HEK293 (cell line): Measurements from ENCODE around the gene COQ8B.
A peak's percentile ranks its signal among the peaks of the same experiment; 100 is the strongest.

Source experiments
- AEBP2 ChIP-seq: fragments of 450-650 bp; formaldehyde crosslinking; IDR thresholded peaks from 2 replicates; pipeline ENCODE4 v1.5.1; 2016; ENCODE audit warnings: missing biosample characterization, missing genetic modification characterization, borderline replicate concordance
- SP7 ChIP-seq: fragments of 450-650 bp; formaldehyde crosslinking; IDR thresholded peaks from 2 replicates; pipeline ENCODE4 v1.5.1; 2016; ENCODE audit warnings: missing biosample characterization, missing genetic modification characterization
- YY2 ChIP-seq: fragments of 450-650 bp; formaldehyde crosslinking; IDR thresholded peaks from 2 replicates; pipeline ENCODE4 v1.5.1; 2016; ENCODE audit warnings: missing biosample characterization, missing genetic modification characterization
- ZBTB20 ChIP-seq: fragments of 450-650 bp; formaldehyde crosslinking; IDR thresholded peaks from 2 replicates; pipeline ENCODE4 v1.5.1; 2016; ENCODE audit warnings: missing biosample characterization, missing genetic modification characterization
- ZNF155 ChIP-seq: fragments of 450-650 bp; formaldehyde crosslinking; IDR thresholded peaks from 2 replicates; pipeline ENCODE4 v1.5.1; 2016; ENCODE audit warnings: missing biosample characterization, missing genetic modification characterization
- ZNF248 ChIP-seq: fragments of 450-650 bp; formaldehyde crosslinking; IDR thresholded peaks from 2 replicates; pipeline ENCODE4 v1.5.1; 2017; ENCODE audit warnings: missing biosample characterization, missing genetic modification characterization
- ZNF302 ChIP-seq: fragments of 450-650 bp; formaldehyde crosslinking; IDR thresholded peaks from 2 replicates; pipeline ENCODE4 v1.5.1; 2016; ENCODE audit warnings: missing biosample characterization, missing genetic modification characterization, low read depth
- ZNF561 ChIP-seq: fragments of 450-650 bp; IDR thresholded peaks from 2 replicates; pipeline ENCODE4 v1.5.1; 2018; ENCODE audit warnings: missing biosample characterization, missing genetic modification characterization, borderline replicate concordance
- ZNF707 ChIP-seq: fragments of 450-650 bp; formaldehyde crosslinking; IDR thresholded peaks from 2 replicates; pipeline ENCODE4 v1.5.1; 2016; ENCODE audit warnings: missing biosample characterization, missing genetic modification characterization
- ZNF830 ChIP-seq: fragments of 450-650 bp; IDR thresholded peaks from 2 replicates; pipeline ENCODE4 v1.5.0; 2018; ENCODE audit warnings: missing biosample characterization, missing genetic modification characterization, low read depth, mild to moderate bottlenecking, moderate library complexity
- ZSCAN23 ChIP-seq: fragments of 450-650 bp; formaldehyde crosslinking; IDR thresholded peaks from 2 replicates; pipeline ENCODE4 v1.5.1; 2016; ENCODE audit warnings: missing biosample characterization, missing genetic modification characterization
- TF ChIP-seq, protein P1 (sequence below): fragments of 450-650 bp; formaldehyde crosslinking; IDR thresholded peaks from 2 replicates; pipeline ENCODE4 v1.5.1; 2016; ENCODE audit warnings: missing biosample characterization, missing genetic modification characterization, borderline replicate concordance
- TF ChIP-seq, protein P2 (sequence below): fragments of 450-650 bp; formaldehyde crosslinking; IDR thresholded peaks from 2 replicates; pipeline ENCODE4 v1.5.1; 2016; ENCODE audit warnings: missing biosample characterization, missing genetic modification characterization, low read depth
- TF ChIP-seq, protein P3 (sequence below): fragments of 450-650 bp; formaldehyde crosslinking; IDR thresholded peaks from 2 replicates; pipeline ENCODE4 v1.5.1; 2016; ENCODE audit warnings: missing biosample characterization, missing genetic modification characterization
- TF ChIP-seq, protein P4 (sequence below): fragments of 450-650 bp; formaldehyde crosslinking; IDR thresholded peaks from 2 replicates; pipeline ENCODE4 v1.5.1; 2016; ENCODE audit warnings: missing biosample characterization, missing genetic modification characterization
- TF ChIP-seq, protein P5 (sequence below): fragments of 450-650 bp; formaldehyde crosslinking; IDR thresholded peaks from 2 replicates; pipeline ENCODE4 v1.5.1; 2016; ENCODE audit warnings: missing biosample characterization, missing genetic modification characterization
- TF ChIP-seq, protein P6 (sequence below): fragments of 450-650 bp; formaldehyde crosslinking; IDR thresholded peaks from 2 replicates; pipeline ENCODE4 v1.5.1; 2016; ENCODE audit warnings: missing biosample characterization, missing genetic modification characterization
- TF ChIP-seq, protein P7 (sequence below): sonication (generic); formaldehyde crosslinking; IDR thresholded peaks from 2 replicates; pipeline ENCODE4 v1.8.1; 2022; ENCODE audit warnings: mild to moderate bottlenecking, moderate library complexity, missing genetic modification reagents

The COQ8B gene

GRCh38 chr19:40714441-40715299 lies 2.0 kb downstream of the COQ8B start (continued):
- TF ChIP-seq, protein P1, sequence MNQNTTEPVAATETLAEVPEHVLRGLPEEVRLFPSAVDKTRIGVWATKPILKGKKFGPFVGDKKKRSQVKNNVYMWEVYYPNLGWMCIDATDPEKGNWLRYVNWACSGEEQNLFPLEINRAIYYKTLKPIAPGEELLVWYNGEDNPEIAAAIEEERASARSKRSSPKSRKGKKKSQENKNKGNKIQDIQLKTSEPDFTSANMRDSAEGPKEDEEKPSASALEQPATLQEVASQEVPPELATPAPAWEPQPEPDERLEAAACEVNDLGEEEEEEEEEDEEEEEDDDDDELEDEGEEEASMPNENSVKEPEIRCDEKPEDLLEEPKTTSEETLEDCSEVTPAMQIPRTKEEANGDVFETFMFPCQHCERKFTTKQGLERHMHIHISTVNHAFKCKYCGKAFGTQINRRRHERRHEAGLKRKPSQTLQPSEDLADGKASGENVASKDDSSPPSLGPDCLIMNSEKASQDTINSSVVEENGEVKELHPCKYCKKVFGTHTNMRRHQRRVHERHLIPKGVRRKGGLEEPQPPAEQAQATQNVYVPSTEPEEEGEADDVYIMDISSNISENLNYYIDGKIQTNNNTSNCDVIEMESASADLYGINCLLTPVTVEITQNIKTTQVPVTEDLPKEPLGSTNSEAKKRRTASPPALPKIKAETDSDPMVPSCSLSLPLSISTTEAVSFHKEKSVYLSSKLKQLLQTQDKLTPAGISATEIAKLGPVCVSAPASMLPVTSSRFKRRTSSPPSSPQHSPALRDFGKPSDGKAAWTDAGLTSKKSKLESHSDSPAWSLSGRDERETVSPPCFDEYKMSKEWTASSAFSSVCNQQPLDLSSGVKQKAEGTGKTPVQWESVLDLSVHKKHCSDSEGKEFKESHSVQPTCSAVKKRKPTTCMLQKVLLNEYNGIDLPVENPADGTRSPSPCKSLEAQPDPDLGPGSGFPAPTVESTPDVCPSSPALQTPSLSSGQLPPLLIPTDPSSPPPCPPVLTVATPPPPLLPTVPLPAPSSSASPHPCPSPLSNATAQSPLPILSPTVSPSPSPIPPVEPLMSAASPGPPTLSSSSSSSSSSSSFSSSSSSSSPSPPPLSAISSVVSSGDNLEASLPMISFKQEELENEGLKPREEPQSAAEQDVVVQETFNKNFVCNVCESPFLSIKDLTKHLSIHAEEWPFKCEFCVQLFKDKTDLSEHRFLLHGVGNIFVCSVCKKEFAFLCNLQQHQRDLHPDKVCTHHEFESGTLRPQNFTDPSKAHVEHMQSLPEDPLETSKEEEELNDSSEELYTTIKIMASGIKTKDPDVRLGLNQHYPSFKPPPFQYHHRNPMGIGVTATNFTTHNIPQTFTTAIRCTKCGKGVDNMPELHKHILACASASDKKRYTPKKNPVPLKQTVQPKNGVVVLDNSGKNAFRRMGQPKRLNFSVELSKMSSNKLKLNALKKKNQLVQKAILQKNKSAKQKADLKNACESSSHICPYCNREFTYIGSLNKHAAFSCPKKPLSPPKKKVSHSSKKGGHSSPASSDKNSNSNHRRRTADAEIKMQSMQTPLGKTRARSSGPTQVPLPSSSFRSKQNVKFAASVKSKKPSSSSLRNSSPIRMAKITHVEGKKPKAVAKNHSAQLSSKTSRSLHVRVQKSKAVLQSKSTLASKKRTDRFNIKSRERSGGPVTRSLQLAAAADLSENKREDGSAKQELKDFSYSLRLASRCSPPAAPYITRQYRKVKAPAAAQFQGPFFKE (tag by site-specific recombination): no peak
- no peak for TF ChIP-seq AEBP2
- TF ChIP-seq, protein P2, sequence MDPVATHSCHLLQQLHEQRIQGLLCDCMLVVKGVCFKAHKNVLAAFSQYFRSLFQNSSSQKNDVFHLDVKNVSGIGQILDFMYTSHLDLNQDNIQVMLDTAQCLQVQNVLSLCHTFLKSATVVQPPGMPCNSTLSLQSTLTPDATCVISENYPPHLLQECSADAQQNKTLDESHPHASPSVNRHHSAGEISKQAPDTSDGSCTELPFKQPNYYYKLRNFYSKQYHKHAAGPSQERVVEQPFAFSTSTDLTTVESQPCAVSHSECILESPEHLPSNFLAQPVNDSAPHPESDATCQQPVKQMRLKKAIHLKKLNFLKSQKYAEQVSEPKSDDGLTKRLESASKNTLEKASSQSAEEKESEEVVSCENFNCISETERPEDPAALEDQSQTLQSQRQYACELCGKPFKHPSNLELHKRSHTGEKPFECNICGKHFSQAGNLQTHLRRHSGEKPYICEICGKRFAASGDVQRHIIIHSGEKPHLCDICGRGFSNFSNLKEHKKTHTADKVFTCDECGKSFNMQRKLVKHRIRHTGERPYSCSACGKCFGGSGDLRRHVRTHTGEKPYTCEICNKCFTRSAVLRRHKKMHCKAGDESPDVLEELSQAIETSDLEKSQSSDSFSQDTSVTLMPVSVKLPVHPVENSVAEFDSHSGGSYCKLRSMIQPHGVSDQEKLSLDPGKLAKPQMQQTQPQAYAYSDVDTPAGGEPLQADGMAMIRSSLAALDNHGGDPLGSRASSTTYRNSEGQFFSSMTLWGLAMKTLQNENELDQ (tag by site-specific recombination): no peak
- TF ChIP-seq, protein P3, sequence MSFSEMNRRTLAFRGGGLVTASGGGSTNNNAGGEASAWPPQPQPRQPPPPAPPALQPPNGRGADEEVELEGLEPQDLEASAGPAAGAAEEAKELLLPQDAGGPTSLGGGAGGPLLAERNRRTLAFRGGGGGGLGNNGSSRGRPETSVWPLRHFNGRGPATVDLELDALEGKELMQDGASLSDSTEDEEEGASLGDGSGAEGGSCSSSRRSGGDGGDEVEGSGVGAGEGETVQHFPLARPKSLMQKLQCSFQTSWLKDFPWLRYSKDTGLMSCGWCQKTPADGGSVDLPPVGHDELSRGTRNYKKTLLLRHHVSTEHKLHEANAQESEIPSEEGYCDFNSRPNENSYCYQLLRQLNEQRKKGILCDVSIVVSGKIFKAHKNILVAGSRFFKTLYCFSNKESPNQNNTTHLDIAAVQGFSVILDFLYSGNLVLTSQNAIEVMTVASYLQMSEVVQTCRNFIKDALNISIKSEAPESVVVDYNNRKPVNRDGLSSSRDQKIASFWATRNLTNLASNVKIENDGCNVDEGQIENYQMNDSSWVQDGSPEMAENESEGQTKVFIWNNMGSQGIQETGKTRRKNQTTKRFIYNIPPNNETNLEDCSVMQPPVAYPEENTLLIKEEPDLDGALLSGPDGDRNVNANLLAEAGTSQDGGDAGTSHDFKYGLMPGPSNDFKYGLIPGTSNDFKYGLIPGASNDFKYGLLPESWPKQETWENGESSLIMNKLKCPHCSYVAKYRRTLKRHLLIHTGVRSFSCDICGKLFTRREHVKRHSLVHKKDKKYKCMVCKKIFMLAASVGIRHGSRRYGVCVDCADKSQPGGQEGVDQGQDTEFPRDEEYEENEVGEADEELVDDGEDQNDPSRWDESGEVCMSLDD: peak; percentile 80
- TF ChIP-seq SP7 (tag by site-specific recombination): no peak
- no peak for TF ChIP-seq ZNF830 (tag by site-specific recombination)
- no peak for TF ChIP-seq ZNF302 (tag by site-specific recombination)
- TF ChIP-seq, protein P4, sequence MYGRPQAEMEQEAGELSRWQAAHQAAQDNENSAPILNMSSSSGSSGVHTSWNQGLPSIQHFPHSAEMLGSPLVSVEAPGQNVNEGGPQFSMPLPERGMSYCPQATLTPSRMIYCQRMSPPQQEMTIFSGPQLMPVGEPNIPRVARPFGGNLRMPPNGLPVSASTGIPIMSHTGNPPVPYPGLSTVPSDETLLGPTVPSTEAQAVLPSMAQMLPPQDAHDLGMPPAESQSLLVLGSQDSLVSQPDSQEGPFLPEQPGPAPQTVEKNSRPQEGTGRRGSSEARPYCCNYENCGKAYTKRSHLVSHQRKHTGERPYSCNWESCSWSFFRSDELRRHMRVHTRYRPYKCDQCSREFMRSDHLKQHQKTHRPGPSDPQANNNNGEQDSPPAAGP (tag by site-specific recombination): 0 out of 2 replicates have a peak, but pooled peaks have one; percentile 25
- TF ChIP-seq, protein P5, sequence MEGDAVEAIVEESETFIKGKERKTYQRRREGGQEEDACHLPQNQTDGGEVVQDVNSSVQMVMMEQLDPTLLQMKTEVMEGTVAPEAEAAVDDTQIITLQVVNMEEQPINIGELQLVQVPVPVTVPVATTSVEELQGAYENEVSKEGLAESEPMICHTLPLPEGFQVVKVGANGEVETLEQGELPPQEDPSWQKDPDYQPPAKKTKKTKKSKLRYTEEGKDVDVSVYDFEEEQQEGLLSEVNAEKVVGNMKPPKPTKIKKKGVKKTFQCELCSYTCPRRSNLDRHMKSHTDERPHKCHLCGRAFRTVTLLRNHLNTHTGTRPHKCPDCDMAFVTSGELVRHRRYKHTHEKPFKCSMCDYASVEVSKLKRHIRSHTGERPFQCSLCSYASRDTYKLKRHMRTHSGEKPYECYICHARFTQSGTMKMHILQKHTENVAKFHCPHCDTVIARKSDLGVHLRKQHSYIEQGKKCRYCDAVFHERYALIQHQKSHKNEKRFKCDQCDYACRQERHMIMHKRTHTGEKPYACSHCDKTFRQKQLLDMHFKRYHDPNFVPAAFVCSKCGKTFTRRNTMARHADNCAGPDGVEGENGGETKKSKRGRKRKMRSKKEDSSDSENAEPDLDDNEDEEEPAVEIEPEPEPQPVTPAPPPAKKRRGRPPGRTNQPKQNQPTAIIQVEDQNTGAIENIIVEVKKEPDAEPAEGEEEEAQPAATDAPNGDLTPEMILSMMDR: peak; percentile 80
- TF ChIP-seq, protein P6, sequence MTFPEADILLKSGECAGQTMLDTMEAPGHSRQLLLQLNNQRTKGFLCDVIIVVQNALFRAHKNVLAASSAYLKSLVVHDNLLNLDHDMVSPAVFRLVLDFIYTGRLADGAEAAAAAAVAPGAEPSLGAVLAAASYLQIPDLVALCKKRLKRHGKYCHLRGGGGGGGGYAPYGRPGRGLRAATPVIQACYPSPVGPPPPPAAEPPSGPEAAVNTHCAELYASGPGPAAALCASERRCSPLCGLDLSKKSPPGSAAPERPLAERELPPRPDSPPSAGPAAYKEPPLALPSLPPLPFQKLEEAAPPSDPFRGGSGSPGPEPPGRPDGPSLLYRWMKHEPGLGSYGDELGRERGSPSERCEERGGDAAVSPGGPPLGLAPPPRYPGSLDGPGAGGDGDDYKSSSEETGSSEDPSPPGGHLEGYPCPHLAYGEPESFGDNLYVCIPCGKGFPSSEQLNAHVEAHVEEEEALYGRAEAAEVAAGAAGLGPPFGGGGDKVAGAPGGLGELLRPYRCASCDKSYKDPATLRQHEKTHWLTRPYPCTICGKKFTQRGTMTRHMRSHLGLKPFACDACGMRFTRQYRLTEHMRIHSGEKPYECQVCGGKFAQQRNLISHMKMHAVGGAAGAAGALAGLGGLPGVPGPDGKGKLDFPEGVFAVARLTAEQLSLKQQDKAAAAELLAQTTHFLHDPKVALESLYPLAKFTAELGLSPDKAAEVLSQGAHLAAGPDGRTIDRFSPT (tag by site-specific recombination): no peak
- no peak for TF ChIP-seq ZBTB20 (tag by site-specific recombination)
- no peak for TF ChIP-seq ZNF248 (tag by site-specific recombination)
- TF ChIP-seq ZNF707 (tag by site-specific recombination): no peak
- TF ChIP-seq YY2 (tag by site-specific recombination): peak; percentile 56; the same call in 1 of the 2 replicates
- no peak for TF ChIP-seq ZNF155 (tag by site-specific recombination)
- TF ChIP-seq, protein P7, sequence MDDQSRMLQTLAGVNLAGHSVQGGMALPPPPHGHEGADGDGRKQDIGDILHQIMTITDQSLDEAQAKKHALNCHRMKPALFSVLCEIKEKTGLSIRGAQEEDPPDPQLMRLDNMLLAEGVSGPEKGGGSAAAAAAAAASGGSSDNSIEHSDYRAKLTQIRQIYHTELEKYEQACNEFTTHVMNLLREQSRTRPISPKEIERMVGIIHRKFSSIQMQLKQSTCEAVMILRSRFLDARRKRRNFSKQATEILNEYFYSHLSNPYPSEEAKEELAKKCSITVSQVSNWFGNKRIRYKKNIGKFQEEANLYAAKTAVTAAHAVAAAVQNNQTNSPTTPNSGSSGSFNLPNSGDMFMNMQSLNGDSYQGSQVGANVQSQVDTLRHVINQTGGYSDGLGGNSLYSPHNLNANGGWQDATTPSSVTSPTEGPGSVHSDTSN: peak; percentile 98
- peak; percentile 85; the same call in 1 of the 2 replicates for TF ChIP-seq ZNF561 (tag by site-specific recombination)
- TF ChIP-seq ZSCAN23 (tag by site-specific recombination): peak; percentile 76; the same call in 1 of the 2 replicates
